Effector memory CD4-positive, alpha-beta T cell (primary cell): ENCODE results near the gene NUP155.
"Not testable (repeated sequence)": the region's sequence is repeated elsewhere in the genome, so short reads cannot be mapped to it uniquely, and the experiment has no call there.

Experiments
- DNase-seq, 3 donors: peaks; one replicate each; pipeline ENCODE4 v3.0.0-alpha.2; 2020
- H3K27ac ChIP-seq: 2 replicates; pipeline ENCODE4 v1.7.0; 2013; ENCODE audit warnings: mild to moderate bottlenecking, low read length, moderate library complexity; ENCODE audit not compliant: insufficient read depth, poor library complexity, severe bottlenecking
- H3K27me3 ChIP-seq: replicated peaks from 2 replicates; pipeline ENCODE4 v1.7.0; 2013; ENCODE audit warnings: mild to moderate bottlenecking, low read length; ENCODE audit not compliant: insufficient read depth, control insufficient read depth, poor library complexity, severe bottlenecking
- H3K36me3 ChIP-seq: 2 replicates; pipeline ENCODE4 v1.7.0; 2013; ENCODE audit warnings: mild to moderate bottlenecking, low read length, moderate library complexity; ENCODE audit not compliant: control insufficient read depth, insufficient read depth
- H3K4me1 ChIP-seq: 2 replicates; pipeline ENCODE4 v1.7.0; 2013; ENCODE audit warnings: low read length, mild to moderate bottlenecking; ENCODE audit not compliant: control insufficient read depth, insufficient read depth, poor library complexity, severe bottlenecking
- H3K4me3 ChIP-seq: 2 replicates; pipeline ENCODE4 v1.7.0; 2013; ENCODE audit warnings: low read length, low read depth, mild to moderate bottlenecking; ENCODE audit not compliant: insufficient read depth, poor library complexity, severe bottlenecking
- H3K9me3 ChIP-seq: 2 replicates; pipeline ENCODE4 v1.7.0; 2013; ENCODE audit warnings: mild to moderate bottlenecking, low read length, moderate library complexity; ENCODE audit not compliant: control insufficient read depth

Gene NUP155

DNA sequence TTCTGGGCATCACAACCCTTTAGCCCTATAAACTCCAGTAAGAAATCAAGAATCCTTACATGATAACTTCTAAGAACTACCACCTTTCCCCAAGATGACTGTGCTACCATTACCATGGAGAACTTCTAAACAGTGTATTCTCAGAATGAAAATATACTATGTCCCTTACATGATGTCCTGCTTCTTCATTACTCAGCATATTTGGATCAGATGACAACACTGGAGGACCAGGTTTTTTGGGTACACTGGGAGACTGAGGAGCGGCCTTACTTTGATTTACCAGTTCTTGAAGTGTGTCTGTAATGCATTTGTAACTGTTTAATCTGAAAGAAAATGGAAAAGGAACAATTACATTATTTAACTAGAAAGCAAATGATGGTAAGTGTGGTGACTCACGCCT lies 66.0 kb downstream of the NUP155 start:
- DNase-seq, result no peak
- H3K4me3 ChIP-seq, result no peak overlapping the region
- H3K27me3 ChIP-seq, result no peaks in the 10 kb centered on the region
- no peaks in the 10 kb centered on the region for H3K4me1 ChIP-seq
- H3K36me3 ChIP-seq, result peaks cover 73% of the 10 kb centered on the region
- H3K27ac ChIP-seq, result no peak overlapping the region
- H3K9me3 ChIP-seq, result no peaks in the 10 kb centered on the region

DNA sequence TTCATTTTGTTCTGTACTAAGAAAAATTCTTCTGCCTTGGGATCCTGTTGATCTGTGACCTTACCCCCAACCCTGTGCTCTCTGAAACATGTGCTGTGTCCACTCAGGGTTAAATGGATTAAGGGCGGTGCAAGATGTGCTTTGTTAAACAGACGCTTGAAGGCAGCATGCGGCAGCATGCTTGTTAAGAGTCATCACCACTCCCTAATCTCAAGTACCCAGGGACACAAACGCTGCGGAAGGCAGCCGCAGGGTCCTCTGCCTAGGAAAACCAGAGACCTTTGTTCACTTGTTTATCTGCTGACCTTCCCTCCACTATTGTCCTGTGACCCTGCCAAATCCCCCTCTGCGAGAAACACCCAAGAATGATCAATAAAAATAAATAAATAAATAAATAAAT lies 74.6 kb downstream of the NUP155 start:
- DNase-seq, H3K27ac ChIP-seq, H3K4me3 ChIP-seq, H3K27me3 ChIP-seq, H3K9me3 ChIP-seq, H3K4me1 ChIP-seq: not testable (repeated sequence)
- peaks cover 46% of the 10 kb centered on the region for H3K36me3 ChIP-seq

DNA sequence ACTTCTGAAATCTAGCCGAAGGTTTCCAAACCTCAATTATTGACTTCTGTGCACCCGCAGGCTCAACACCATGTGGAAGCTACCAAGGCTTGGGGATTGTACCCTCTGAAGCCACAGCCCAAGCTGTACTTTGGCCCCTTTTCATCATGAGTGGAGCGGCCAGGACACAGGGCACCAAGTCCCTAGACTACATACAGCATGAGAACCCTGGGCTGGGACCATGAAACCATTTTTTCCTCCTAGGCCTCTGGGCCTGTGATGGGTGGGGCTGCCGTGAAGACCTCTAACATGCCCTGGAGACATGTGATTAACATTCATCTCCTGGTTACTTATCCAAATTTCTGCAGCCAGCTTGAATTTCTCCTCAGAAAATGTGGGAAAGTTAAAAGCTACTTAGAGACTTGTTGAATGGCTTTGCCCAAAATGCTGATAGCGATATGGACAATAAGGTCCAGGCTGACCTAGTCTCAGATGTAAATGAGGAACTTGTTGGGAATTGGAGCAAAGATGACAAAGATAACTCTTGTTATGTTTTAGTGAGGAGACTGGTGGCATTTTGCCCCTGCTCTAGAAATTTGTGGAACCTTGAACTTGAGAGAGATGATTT lies 87.6 kb downstream of the NUP155 start:
- DNase-seq, result no peak
- Histone ChIP-seq H3K27ac (no peak overlapping the region), H3K4me3 (no peak overlapping the region), H3K9me3 (no peaks in the 10 kb centered on the region), H3K4me1 (no peaks in the 10 kb centered on the region), H3K36me3 (no peaks in the 10 kb centered on the region), H3K27me3 (no peaks in the 10 kb centered on the region)

DNA sequence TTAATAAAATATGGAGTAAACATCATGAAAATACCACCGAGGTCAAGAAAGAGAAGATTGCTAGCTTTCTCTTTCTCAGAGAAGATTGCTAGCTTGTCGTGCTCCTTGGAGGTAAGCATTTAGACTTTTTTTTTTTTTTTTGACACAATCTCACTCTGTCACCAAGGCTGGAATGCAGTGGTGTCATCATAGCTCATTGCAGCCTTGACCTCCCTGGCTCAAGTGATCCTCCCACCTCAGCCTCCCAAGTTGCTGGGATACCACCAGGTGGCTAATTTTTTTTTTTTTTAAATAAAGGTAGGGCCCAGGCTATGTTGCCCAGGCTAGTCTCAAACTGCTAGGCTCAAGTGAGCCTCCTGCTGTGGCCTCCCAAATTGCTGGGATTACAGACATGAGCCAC lies 95.4 kb downstream of the NUP155 start:
- no peaks in the 10 kb centered on the region for H3K9me3 ChIP-seq
- no peak for DNase-seq
- no peaks in the 10 kb centered on the region for H3K27me3 ChIP-seq

DNA sequence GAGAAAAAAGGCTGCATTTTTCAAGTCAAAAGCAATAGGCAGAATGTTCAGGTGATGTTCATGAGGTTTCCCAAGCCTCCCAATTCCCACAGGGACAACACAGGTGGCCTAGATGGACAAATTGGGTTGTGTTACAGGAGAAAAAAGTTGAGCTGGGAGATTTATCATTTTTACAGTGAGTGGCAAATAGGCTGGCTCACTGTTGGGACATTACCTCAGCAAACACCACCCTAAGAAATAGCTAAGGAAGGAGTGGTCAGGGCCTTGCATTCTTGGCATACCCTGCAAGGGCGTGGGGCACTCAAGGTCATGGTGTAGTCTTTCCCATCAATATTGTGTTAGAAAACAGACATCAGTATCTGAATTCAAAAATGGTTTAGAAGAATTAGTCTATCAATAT lies 98.4 kb downstream of the NUP155 start:
- no peak for DNase-seq
- Histone ChIP-seq H3K27me3 (no peaks in the 10 kb centered on the region), H3K4me1 (no peaks in the 10 kb centered on the region), H3K36me3 (no peaks in the 10 kb centered on the region), H3K9me3 (no peaks in the 10 kb centered on the region), H3K27ac (no peak overlapping the region), H3K4me3 (no peak overlapping the region)

More for the DNA sequence above, 95.4 kb downstream of the NUP155 start:
- Histone ChIP-seq H3K4me1 (no peaks in the 10 kb centered on the region), H3K4me3 (no peak overlapping the region), H3K36me3 (no peaks in the 10 kb centered on the region), H3K27ac (no peak overlapping the region)

DNA sequence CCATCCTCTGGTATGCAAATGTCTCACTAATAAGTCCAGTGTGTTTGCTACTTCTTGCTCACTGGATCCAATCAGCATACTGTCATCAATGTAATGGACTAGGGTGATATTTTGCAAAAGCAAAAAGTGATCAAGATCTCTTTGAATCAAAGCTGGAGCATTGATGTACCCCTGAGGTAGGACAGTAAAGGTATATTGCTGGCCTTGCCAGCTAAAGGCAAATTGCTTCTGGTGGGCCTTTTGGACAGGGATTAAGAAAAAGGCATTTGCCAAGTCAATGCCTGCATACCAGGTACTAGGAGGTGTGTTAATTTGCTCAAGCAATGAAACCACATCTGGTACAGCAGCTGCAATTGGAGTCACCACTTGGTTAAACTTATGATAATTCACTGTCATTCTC lies 102.8 kb downstream of the NUP155 start:
- not testable (repeated sequence) for H3K9me3 ChIP-seq, H3K4me3 ChIP-seq, H3K27ac ChIP-seq, DNase-seq, H3K4me1 ChIP-seq, H3K36me3 ChIP-seq, H3K27me3 ChIP-seq

DNA sequence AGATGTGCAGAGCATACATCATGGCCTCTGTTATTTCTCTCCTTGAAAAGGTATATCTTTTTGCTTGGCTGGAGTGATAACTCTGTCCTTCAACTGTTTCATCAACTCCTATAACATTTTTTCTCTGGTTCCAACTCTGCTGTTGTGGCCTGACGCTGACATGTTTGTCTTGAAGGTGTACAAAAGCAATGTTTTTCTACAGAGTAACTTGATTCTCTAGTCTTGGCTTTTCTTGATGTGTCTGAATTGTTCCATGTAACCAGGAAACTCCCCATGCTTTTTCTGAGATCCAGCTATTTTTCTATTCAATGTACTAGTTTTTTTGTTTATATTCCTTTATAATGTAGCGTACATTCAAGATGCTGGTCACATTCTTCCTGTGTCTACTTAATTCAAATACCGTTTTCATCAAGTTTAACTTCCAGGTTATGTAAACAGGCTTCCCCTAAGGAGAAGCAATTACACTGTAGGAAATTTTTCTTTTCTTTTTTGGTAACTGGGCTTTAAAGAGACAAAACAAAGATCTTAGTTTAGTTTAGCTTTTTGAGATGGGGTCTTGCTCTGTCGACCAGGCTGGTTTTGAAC lies 115.0 kb downstream of the NUP155 start:
- DNase-seq, result no peak
- Histone ChIP-seq H3K9me3 (no peaks in the 10 kb centered on the region), H3K36me3 (no peaks in the 10 kb centered on the region), H3K27ac (no peak overlapping the region), H3K4me1 (no peaks in the 10 kb centered on the region), H3K27me3 (no peaks in the 10 kb centered on the region), H3K4me3 (no peak overlapping the region)

DNA sequence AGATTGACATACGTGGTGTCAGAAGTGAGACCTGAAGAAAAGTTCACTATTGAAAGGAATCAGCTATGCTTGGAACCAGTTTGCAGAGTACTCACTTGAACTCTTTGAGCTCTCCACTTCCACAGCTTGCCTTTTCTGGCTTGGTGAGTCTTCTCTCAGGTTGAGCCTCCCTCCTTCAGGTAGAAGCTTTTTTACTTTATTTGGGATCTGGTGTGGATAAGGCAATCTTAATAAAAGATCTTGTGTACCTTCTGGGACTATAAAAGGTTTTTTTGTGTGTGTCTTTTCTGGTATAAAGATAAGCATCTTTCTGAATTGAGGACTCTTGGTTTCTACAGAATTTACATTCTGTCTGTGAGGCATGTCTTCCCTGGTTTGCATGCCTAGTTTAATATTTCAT lies 116.3 kb downstream of the NUP155 start:
- H3K4me3 ChIP-seq, result no peak overlapping the region
- DNase-seq, result no peak
- no peaks in the 10 kb centered on the region for H3K4me1 ChIP-seq
- H3K27ac ChIP-seq, result no peak overlapping the region
- H3K27me3 ChIP-seq, result no peaks in the 10 kb centered on the region
- H3K36me3 ChIP-seq, result no peaks in the 10 kb centered on the region
- no peaks in the 10 kb centered on the region for H3K9me3 ChIP-seq

DNA sequence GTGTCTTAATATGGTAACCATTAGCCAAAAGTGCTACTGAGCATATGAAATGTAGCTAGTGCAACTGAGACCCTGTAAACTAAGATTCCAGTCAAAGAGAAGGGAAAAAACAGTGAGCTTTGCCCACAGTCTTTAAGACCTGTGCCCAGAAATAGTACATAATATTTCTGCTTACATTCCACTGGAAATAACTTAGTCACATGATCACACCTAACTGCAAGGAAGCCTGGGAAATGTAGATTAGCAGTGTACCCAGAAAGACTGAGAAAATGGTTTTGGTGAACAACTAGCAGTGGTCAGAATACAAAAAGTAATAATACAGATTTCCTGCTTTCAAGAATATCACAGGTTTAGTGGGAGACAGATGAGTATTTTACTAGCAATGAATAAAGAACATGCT lies 119.2 kb downstream of the NUP155 start:
- Histone ChIP-seq H3K4me3 (no peak overlapping the region), H3K9me3 (no peaks in the 10 kb centered on the region), H3K27me3 (no peaks in the 10 kb centered on the region), H3K27ac (no peak overlapping the region), H3K36me3 (no peaks in the 10 kb centered on the region), H3K4me1 (no peaks in the 10 kb centered on the region)
- DNase-seq, result no peak

DNA sequence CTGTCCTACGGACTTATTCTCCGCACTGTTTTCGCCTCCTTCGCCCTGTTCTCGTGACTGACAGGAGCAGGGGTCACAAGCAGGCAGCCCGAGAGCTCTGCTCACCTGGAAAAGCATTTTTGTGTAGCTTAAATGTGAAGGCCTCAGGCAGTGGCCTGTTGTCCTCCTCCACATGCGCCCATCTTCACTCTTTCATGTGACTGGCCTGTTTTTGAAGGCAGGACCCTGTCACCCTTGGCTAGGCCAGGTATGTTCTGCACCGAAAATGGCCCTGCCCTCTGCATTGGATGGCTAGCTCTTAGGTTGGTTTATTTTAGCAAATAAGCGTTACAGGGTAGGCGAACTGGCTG lies 121.1 kb downstream of the NUP155 start:
- Histone ChIP-seq H3K4me3 (peak overlapping the region; percentile 86), H3K9me3 (no peaks in the 10 kb centered on the region), H3K27me3 (no peaks in the 10 kb centered on the region), H3K36me3 (no peaks in the 10 kb centered on the region), H3K4me1 (no peaks in the 10 kb centered on the region), H3K27ac (peak overlapping the region; percentile 53)
- DNase-seq, result no peak
